Astrocyte (in vitro differentiated cells and primary cell): Measurements from ENCODE around the gene ALOX5. TPM values are rescaled to one million over a fixed set of nuclear protein-coding genes. Genes with fewer than 3 reads are reported as not detected.

Experiments used
- DNase-seq: peaks from one replicate; pipeline ENCODE4 v3.0.0-alpha.2; 2010; ENCODE audit warnings: low read depth
- FAIRE-seq: peaks from 2 replicates; lab custom pipeline; 2011; peaks lifted over from hg19 to GRCh38; lab: Jason Lieb, UNC
- H2AFZ ChIP-seq: 2 replicates; pipeline ENCODE4 v1.6.0; 2012; ENCODE audit warnings: low read depth, low read length, inconsistent platforms
- H3K27ac ChIP-seq: 2 replicates; pipeline ENCODE4 v1.5.1; 2011; ENCODE audit warnings: low read depth, low read length, inconsistent platforms
- H3K27me3 ChIP-seq: 2 replicates; pipeline ENCODE4 v1.6.0; 2011; ENCODE audit warnings: low read length, inconsistent platforms; ENCODE audit not compliant: insufficient read depth
- H3K36me3 ChIP-seq: 2 replicates; pipeline ENCODE4 v1.5.1; 2011; ENCODE audit warnings: low read length, inconsistent platforms; ENCODE audit not compliant: insufficient read depth
- H3K4me1 ChIP-seq: 2 replicates; pipeline ENCODE4 v1.5.1; 2011; ENCODE audit warnings: low read length, inconsistent platforms; ENCODE audit not compliant: insufficient read depth
- H3K4me2 ChIP-seq: 2 replicates; pipeline ENCODE4 v1.6.0; 2012; ENCODE audit warnings: low read length, inconsistent platforms
- H3K4me3 ChIP-seq: 2 replicates; pipeline ENCODE4 v1.5.1; 2011; ENCODE audit warnings: low read depth, mild to moderate bottlenecking, low read length, inconsistent platforms; ENCODE audit not compliant: insufficient read depth
- H3K79me2 ChIP-seq: 2 replicates; pipeline ENCODE4 v1.6.0; 2012; ENCODE audit warnings: mild to moderate bottlenecking, low read length, inconsistent platforms; ENCODE audit not compliant: insufficient read depth
- H3K9ac ChIP-seq: 2 replicates; pipeline ENCODE4 v1.6.0; 2012; ENCODE audit warnings: mild to moderate bottlenecking, low read length, inconsistent platforms
- H3K9me3 ChIP-seq: 2 replicates; pipeline ENCODE4 v1.5.1; 2012; ENCODE audit warnings: low read depth, mild to moderate bottlenecking, low read length, inconsistent platforms; ENCODE audit not compliant: insufficient read depth
- H4K20me1 ChIP-seq: 2 replicates; pipeline ENCODE4 v1.6.0; 2012; ENCODE audit warnings: low read length, inconsistent platforms; ENCODE audit not compliant: insufficient read depth
- H3K27ac Mint-ChIP-seq: one replicate; pipeline ENCODE4 v1.8.0; 2021; ENCODE audit warnings: mild to moderate bottlenecking, mixed read lengths; ENCODE audit not compliant: unreplicated experiment
- H3K27me3 Mint-ChIP-seq: one replicate; pipeline ENCODE4 v1.8.0; 2021; ENCODE audit warnings: low read depth, mixed read lengths; ENCODE audit not compliant: unreplicated experiment
- H3K36me3 Mint-ChIP-seq: one replicate; pipeline ENCODE4 v1.8.0; 2021; ENCODE audit warnings: low read depth, mixed read lengths; ENCODE audit not compliant: unreplicated experiment
- H3K4me1 Mint-ChIP-seq: one replicate; pipeline ENCODE4 v1.8.0; 2021; ENCODE audit warnings: low read depth, mixed read lengths; ENCODE audit not compliant: unreplicated experiment
- H3K4me3 Mint-ChIP-seq: one replicate; pipeline ENCODE4 v1.8.0; 2021; ENCODE audit warnings: mild to moderate bottlenecking, moderate library complexity, mixed read lengths; ENCODE audit not compliant: unreplicated experiment
- H3K9me3 Mint-ChIP-seq: one replicate; pipeline ENCODE4 v1.8.0; 2021; ENCODE audit warnings: mild to moderate bottlenecking, mixed read lengths; ENCODE audit not compliant: unreplicated experiment
- EZH2 ChIP-seq: IDR thresholded peaks from 2 replicates; pipeline ENCODE4 v1.6.1; 2012; ENCODE audit warnings: mild to moderate bottlenecking, low read length, inconsistent platforms; ENCODE audit not compliant: insufficient read depth
- total RNA-seq: library from RNA; stranded (reverse); gene quantifications from 2 replicates; pipeline ENCODE4 v1.2.1, GENCODE V29; 2021
- TF ChIP-seq, protein P1 (sequence below): IDR thresholded peaks from 2 replicates; pipeline ENCODE4 v1.5.1; 2011; ENCODE audit warnings: low read depth, mild to moderate bottlenecking, inconsistent platforms, low read length, moderate library complexity; ENCODE audit not compliant: insufficient read depth

The ALOX5 gene
- total RNA-seq, 1 donor from 2014 or later, result 1.0 TPM

DNA sequence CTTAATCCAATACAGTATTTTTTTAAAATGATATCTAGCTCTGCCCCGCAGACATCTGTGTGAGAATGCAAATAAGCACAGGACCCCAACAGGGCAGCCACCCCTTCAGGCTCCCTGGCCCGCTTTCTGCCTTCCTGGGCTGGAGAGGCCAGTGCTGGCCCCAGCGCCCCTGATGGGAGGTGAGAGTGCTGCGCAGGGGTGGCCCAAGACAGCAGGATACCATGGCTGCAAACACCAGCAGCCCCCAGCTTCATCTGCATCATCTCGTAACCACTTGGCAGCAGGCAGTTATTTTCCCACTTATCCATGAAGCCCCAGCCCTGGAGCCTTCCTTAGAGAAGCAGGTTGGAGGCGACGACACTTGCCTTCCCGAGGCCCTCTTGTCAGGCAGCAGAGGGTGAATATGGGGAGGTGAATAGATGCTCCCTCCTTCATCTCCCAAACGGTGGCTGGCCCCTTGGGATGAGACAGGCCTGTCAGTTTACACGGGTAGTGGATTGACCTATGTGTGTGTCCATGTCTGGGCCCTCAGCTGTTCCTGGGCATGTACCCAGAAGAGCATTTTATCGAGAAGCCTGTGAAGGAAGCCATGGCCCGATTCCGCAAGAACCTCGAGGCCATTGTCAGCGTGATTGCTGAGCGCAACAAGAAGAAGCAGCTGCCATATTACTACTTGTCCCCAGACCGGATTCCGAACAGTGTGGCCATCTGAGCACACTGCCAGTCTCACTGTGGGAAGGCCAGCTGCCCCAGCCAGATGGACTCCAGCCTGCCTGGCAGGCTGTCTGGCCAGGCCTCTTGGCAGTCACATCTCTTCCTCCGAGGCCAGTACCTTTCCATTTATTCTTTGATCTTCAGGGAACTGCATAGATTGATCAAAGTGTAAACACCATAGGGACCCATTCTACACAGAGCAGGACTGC lies 71.2 kb downstream of the ALOX5 start:
- H3K9me3 ChIP-seq, result peaks cover 2% of the 10 kb centered on the region
- TF ChIP-seq, protein P1, sequence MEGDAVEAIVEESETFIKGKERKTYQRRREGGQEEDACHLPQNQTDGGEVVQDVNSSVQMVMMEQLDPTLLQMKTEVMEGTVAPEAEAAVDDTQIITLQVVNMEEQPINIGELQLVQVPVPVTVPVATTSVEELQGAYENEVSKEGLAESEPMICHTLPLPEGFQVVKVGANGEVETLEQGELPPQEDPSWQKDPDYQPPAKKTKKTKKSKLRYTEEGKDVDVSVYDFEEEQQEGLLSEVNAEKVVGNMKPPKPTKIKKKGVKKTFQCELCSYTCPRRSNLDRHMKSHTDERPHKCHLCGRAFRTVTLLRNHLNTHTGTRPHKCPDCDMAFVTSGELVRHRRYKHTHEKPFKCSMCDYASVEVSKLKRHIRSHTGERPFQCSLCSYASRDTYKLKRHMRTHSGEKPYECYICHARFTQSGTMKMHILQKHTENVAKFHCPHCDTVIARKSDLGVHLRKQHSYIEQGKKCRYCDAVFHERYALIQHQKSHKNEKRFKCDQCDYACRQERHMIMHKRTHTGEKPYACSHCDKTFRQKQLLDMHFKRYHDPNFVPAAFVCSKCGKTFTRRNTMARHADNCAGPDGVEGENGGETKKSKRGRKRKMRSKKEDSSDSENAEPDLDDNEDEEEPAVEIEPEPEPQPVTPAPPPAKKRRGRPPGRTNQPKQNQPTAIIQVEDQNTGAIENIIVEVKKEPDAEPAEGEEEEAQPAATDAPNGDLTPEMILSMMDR, result no peak
- TF ChIP-seq EZH2, result no peak
- H3K4me3 ChIP-seq, result no peak overlapping the region
- FAIRE-seq, result no peak
- Mint-ChIP-seq H3K9me3 (no peaks in the 10 kb centered on the region), H3K27me3 (peaks cover 11% of the 10 kb centered on the region), H3K4me3 (no peak overlapping the region), H3K36me3 (peaks cover 2% of the 10 kb centered on the region), H3K4me1 (no peaks in the 10 kb centered on the region), H3K27ac (no peak overlapping the region)
- H3K9ac ChIP-seq, result no peak overlapping the region
- H3K36me3 ChIP-seq, result no peaks in the 10 kb centered on the region
- H3K27ac ChIP-seq, result no peak overlapping the region
- H2AFZ ChIP-seq, result no peak overlapping the region
- no peaks in the 10 kb centered on the region for H3K4me1 ChIP-seq
- H3K79me2 ChIP-seq, result no peaks in the 10 kb centered on the region
- no peaks in the 10 kb centered on the region for H3K27me3 ChIP-seq
- no peak overlapping the region for H3K4me2 ChIP-seq
- H4K20me1 ChIP-seq, result no peaks in the 10 kb centered on the region
- DNase-seq, result no peak

DNA sequence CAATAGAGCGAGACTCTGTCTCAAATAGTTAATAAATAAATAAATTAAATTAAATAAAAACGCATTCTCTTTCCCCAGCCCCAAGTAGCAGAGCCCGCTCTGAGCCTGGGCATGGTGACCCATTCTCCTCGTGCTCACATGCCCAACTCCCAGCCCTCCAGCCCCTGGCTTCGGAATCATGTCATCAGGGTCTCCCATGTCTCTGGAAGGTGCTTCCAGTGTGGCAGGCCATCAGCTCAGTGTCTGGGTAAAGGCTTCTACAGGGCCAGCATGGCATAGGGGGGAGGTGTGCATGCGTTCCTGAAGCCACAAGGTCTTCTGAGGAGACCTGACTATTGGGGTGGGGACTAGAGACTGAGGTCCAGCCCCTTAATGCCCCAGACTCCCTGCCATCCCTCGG lies 72.8 kb downstream of the ALOX5 start:
- Mint-ChIP-seq H3K27me3 (peaks cover 9% of the 10 kb centered on the region), H3K4me3 (no peak overlapping the region), H3K27ac (no peak overlapping the region), H3K4me1 (no peaks in the 10 kb centered on the region), H3K9me3 (no peaks in the 10 kb centered on the region), H3K36me3 (peaks cover 2% of the 10 kb centered on the region)
- H3K4me3 ChIP-seq, result no peak overlapping the region
- no peak overlapping the region for H3K9ac ChIP-seq
- no peaks in the 10 kb centered on the region for H3K27me3 ChIP-seq
- FAIRE-seq, result no peak
- H3K36me3 ChIP-seq, result no peaks in the 10 kb centered on the region
- DNase-seq, result no peak
- no peak for TF ChIP-seq EZH2
- TF ChIP-seq, protein P1, result no peak
- no peaks in the 10 kb centered on the region for H3K79me2 ChIP-seq
- no peak overlapping the region for H3K4me2 ChIP-seq
- H4K20me1 ChIP-seq, result no peaks in the 10 kb centered on the region
- H3K9me3 ChIP-seq, result peaks cover 2% of the 10 kb centered on the region
- no peak overlapping the region for H2AFZ ChIP-seq
- H3K27ac ChIP-seq, result no peak overlapping the region
- no peaks in the 10 kb centered on the region for H3K4me1 ChIP-seq

DNA sequence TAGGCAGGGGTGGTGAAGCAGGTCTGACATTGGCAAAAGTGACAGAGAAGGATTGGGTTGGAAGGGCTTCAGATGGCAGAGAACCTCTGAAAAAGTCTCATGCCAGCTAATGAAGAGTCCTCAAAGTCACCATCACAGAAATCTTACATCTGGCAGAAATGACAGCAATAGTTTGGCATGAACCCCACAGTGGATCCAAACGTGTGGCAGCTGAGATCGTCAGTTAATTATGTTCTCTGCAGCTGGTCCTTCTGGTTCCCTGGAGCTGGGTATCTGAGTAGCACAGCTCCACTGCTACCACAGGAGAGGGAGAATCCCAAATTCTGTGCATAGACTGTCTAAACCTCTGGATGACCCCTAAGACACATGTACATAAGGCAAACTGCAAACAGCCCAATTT lies 73.4 kb downstream of the ALOX5 start:
- Histone ChIP-seq H3K9ac (no peak overlapping the region), H3K4me3 (no peak overlapping the region), H3K9me3 (peaks cover 2% of the 10 kb centered on the region), H3K27ac (no peak overlapping the region), H3K4me1 (no peaks in the 10 kb centered on the region), H3K4me2 (no peak overlapping the region), H4K20me1 (no peaks in the 10 kb centered on the region), H3K27me3 (no peaks in the 10 kb centered on the region), H3K36me3 (no peaks in the 10 kb centered on the region), H2AFZ (no peak overlapping the region), H3K79me2 (no peaks in the 10 kb centered on the region)
- FAIRE-seq, result no peak
- TF ChIP-seq, protein P1, result no peak
- TF ChIP-seq EZH2, result no peak
- Mint-ChIP-seq H3K27ac (no peak overlapping the region), H3K4me3 (no peak overlapping the region), H3K36me3 (peaks cover 2% of the 10 kb centered on the region), H3K4me1 (no peaks in the 10 kb centered on the region), H3K9me3 (no peaks in the 10 kb centered on the region), H3K27me3 (peaks cover 9% of the 10 kb centered on the region)
- DNase-seq, result no peak
